Type B pancreatic cell (in vitro differentiated cells): ENCODE measurements around the gene SNAI1. TPM values are rescaled to one million over a fixed set of nuclear protein-coding genes. Genes with fewer than 3 reads are reported as not detected.
"Not testable (repeated sequence)": the region's sequence is repeated elsewhere in the genome, so short reads cannot be mapped to it uniquely, and the experiment has no call there.

Experiments
- DNase-seq: peaks from one replicate; pipeline ENCODE4 v3.0.0; 2021; ENCODE audit warnings: mixed read lengths; ENCODE audit not compliant: unreplicated experiment; ENCODE audit errors: extremely low spot score
- H3K27ac Mint-ChIP-seq: 2 replicates; pipeline ENCODE4 v1.8.0; 2021; ENCODE audit warnings: mild to moderate bottlenecking, mixed read lengths
- H3K27me3 Mint-ChIP-seq: 2 replicates; pipeline ENCODE4 v1.8.0; 2021; ENCODE audit warnings: mixed read lengths
- H3K36me3 Mint-ChIP-seq: 2 replicates; pipeline ENCODE4 v1.8.0; 2021; ENCODE audit warnings: mixed read lengths
- H3K4me1 Mint-ChIP-seq: one replicate; pipeline ENCODE4 v1.8.0; 2021; ENCODE audit warnings: mixed read lengths; ENCODE audit not compliant: unreplicated experiment
- H3K4me3 Mint-ChIP-seq: 2 replicates; pipeline ENCODE4 v1.8.0; 2021; ENCODE audit warnings: mild to moderate bottlenecking, mixed read lengths
- H3K9me3 Mint-ChIP-seq: 2 replicates; pipeline ENCODE4 v1.8.0; 2021; ENCODE audit warnings: mixed read lengths
- CTCF ChIP-seq: fragments of 200-600 bp; sonication (generic); conservative IDR thresholded peaks from 2 replicates; pipeline ENCODE4 v1.5.0; 2021; ENCODE audit warnings: antibody characterized with exemption, mild to moderate bottlenecking
- total RNA-seq: library from RNA; stranded (reverse); gene quantifications from 2 replicates; pipeline ENCODE4 v1.2.1, GENCODE V29; 2021; ENCODE audit warnings: low replicate concordance

Gene SNAI1
- total RNA-seq, 1 donor from 2014 or later = 30.8 TPM

GRCh38 chr20:50009521-50010454, 27.0 kb downstream of the SNAI1 start:
- Mint-ChIP-seq H3K36me3 (no peaks in the 10 kb centered on the region), H3K27me3 (peaks cover 16% of the 10 kb centered on the region), H3K4me3 (peak overlapping the region; percentile 47), H3K9me3 (no peaks in the 10 kb centered on the region), H3K4me1 (peaks cover 23% of the 10 kb centered on the region), H3K27ac (no peak overlapping the region)
- peak; percentile 19 for TF ChIP-seq CTCF
- DNase-seq = no peak

- H3K4me1 Mint-ChIP-seq = peaks cover 20% of the 10 kb centered on the region
- H3K9me3 Mint-ChIP-seq, H3K36me3 Mint-ChIP-seq, H3K27ac Mint-ChIP-seq, H3K4me3 Mint-ChIP-seq, DNase-seq: not testable (repeated sequence)
- H3K27me3 Mint-ChIP-seq = peaks cover 16% of the 10 kb centered on the region
These were observed 28.8 kb downstream of the SNAI1 start for GRCh38 chr20:50011597-50011996.

GRCh38 chr20:50012282-50013263, 29.8 kb downstream of the SNAI1 start:
- TF ChIP-seq CTCF = no peak
- peak overlapping the region; percentile 66 for H3K27ac Mint-ChIP-seq
- no peak overlapping the region for H3K4me3 Mint-ChIP-seq
- H3K9me3 Mint-ChIP-seq = no peaks in the 10 kb centered on the region
- peaks cover 16% of the 10 kb centered on the region for H3K27me3 Mint-ChIP-seq
- no peak for DNase-seq
- H3K4me1 Mint-ChIP-seq = peaks cover 20% of the 10 kb centered on the region
- H3K36me3 Mint-ChIP-seq = no peaks in the 10 kb centered on the region

- Mint-ChIP-seq H3K27ac (no peak overlapping the region), H3K36me3 (no peaks in the 10 kb centered on the region), H3K27me3 (peaks cover 16% of the 10 kb centered on the region), H3K4me3 (no peak overlapping the region), H3K9me3 (no peaks in the 10 kb centered on the region), H3K4me1 (peaks cover 20% of the 10 kb centered on the region)
- no peak for DNase-seq
- no peak for TF ChIP-seq CTCF
These were observed 31.2 kb downstream of the SNAI1 start for GRCh38 chr20:50013976-50014375.

- Mint-ChIP-seq H3K4me1 (peaks cover 26% of the 10 kb centered on the region), H3K4me3 (peak overlapping the region; percentile 0), H3K9me3 (no peaks in the 10 kb centered on the region), H3K36me3 (no peaks in the 10 kb centered on the region), H3K27ac (peak overlapping the region; percentile 44), H3K27me3 (peaks cover 13% of the 10 kb centered on the region)
- peak; percentile 79 for DNase-seq
- no peak for TF ChIP-seq CTCF
These were observed 32.1 kb downstream of the SNAI1 start for GRCh38 chr20:50014570-50015562.
